NCI-H524 (cell line): Measurements from ENCODE around the gene SIGLEC10.
A peak's percentile ranks its signal among the peaks of the same experiment; 100 is the strongest.

ENCODE experiments used
- DNase-seq, 2 experiments: peaks; one replicate each; lab custom pipeline; 2025; lab: John Stamatoyannopoulos, UW

The SIGLEC10 gene

GRCh38 chr19:51394050-51394836 lies 23.2 kb downstream of the SIGLEC10 start:
- no peak for DNase-seq

GRCh38 chr19:51392701-51393100 lies 24.7 kb downstream of the SIGLEC10 start:
- no peak for DNase-seq

- DNase-seq = no peak
Observed at GRCh38 chr19:51391073-51391611, 26.3 kb downstream of the SIGLEC10 start.

- DNase-seq = no peak
Observed at GRCh38 chr19:51389143-51389542, 28.3 kb downstream of the SIGLEC10 start.

- DNase-seq = no peak
Observed at GRCh38 chr19:51387924-51388389, 29.5 kb downstream of the SIGLEC10 start, which contains the start of gene LIM2. Gene LIM2, minus strand, starts transcription at chr19:51387974. Its CDS starts 531 bp downstream, at chr19:51387443.

- DNase-seq = no peak
Observed at GRCh38 chr19:51386882-51387520, 30.4 kb downstream of the SIGLEC10 start.

GRCh38 chr19:51382004-51382403 lies 35.4 kb downstream of the SIGLEC10 start:
- DNase-seq = no peak

GRCh38 chr19:51380379-51380778 lies 37.1 kb downstream of the SIGLEC10 start:
- DNase-seq = no peak

- no peak for DNase-seq
Observed at GRCh38 chr19:51377422-51377821, 40.0 kb downstream of the SIGLEC10 start.

- no peak for DNase-seq
Observed at GRCh38 chr19:51375504-51376221, 41.8 kb downstream of the SIGLEC10 start.

GRCh38 chr19:51372649-51373504 lies 44.6 kb downstream of the SIGLEC10 start, which contains the start of gene NKG7:
Gene NKG7, minus strand, starts transcription at chr19:51372654. Its CDS starts 119 bp downstream, at chr19:51372535.
- DNase-seq = no peak

GRCh38 chr19:51372021-51372648 lies 45.3 kb downstream of the SIGLEC10 start:
- no peak for DNase-seq

- no peak for DNase-seq
Observed at GRCh38 chr19:51371186-51371690, 46.2 kb downstream of the SIGLEC10 start.

- no peak for DNase-seq
Observed at GRCh38 chr19:51370230-51370629, 47.2 kb downstream of the SIGLEC10 start.

GRCh38 chr19:51368366-51369282 lies 48.8 kb downstream of the SIGLEC10 start, which contains the start of gene CLDND2:
Gene CLDND2, minus strand, starts transcription at chr19:51369003. Its CDS starts 426 bp downstream, at chr19:51368577.
- DNase-seq = no peak

GRCh38 chr19:51367565-51368365 lies 49.7 kb downstream of the SIGLEC10 start:
- no peak for DNase-seq

- no peak for DNase-seq
Observed at GRCh38 chr19:51367255-51367564, 50.2 kb downstream of the SIGLEC10 start.

- DNase-seq = peak in 1 of 2 experiments; percentile 2
Observed at GRCh38 chr19:51366389-51367254, 50.8 kb downstream of the SIGLEC10 start.
